K562 (cell line): Measurements from ENCODE around the gene HS3ST3A1. TPM values are rescaled to one million over a fixed set of nuclear protein-coding genes. Genes with fewer than 3 reads are reported as not detected.

Experiments
- CBFA2T2 ChIP-seq: fragments of 450-650 bp; conservative IDR thresholded peaks from 2 replicates; pipeline ENCODE4 v1.6.1; 2017; ENCODE audit warnings: mild to moderate bottlenecking
- CC2D1A ChIP-seq: fragments of 450-650 bp; IDR thresholded peaks from 2 replicates; pipeline ENCODE4 v1.6.1; 2017; ENCODE audit warnings: mild to moderate bottlenecking
- CHD1 ChIP-seq: fragments of 200-600 bp; sonication (generic); IDR thresholded peaks from one replicate; pipeline ENCODE4 v1.6.1; 2012; ENCODE audit warnings: mild to moderate bottlenecking, moderate library complexity, low read length, inconsistent platforms
- ELF1 ChIP-seq: fragments of 200-800 bp; sonication (Bioruptor generic); IDR thresholded peaks from 2 replicates; pipeline ENCODE4 v1.6.1; 2016; ENCODE audit warnings: missing genetic modification characterization, missing compliant biosample characterization
- KHSRP ChIP-seq: fragments of 450-650 bp; IDR thresholded peaks from 2 replicates; pipeline ENCODE4 v1.6.1; 2017
- MGA ChIP-seq: fragments of 450-650 bp; IDR thresholded peaks from 2 replicates; pipeline ENCODE4 v1.6.1; 2016; ENCODE audit warnings: mild to moderate bottlenecking, moderate library complexity
- ZNF75A ChIP-seq: fragments of 450-650 bp; formaldehyde crosslinking; IDR thresholded peaks from 2 replicates; pipeline ENCODE4 v1.4.0; 2020; ENCODE audit warnings: mild to moderate bottlenecking
- polyA plus RNA-seq, 8 experiments: library from polyadenylated mRNA; depleted of rRNA in 4 of 8; stranded (reverse) in 5 of 8; unstranded in 3 of 8; fragments of >200 nt; fragmentation: Nextera tagmentation in 2 of 8; fragmentation: Illumina TruSeq in 1 of 8; extraction: Ambion mirVana in 2 of 8; extraction: Trizol in 1 of 8; gene quantifications; 2 replicates each; pipeline versions ENCODE4 v1.2.1 to v1.2.3, GENCODE V29; 2011 to 2014; ENCODE audit warnings: inconsistent platforms in 1 of 8, missing spikeins in 1 of 8
- total RNA-seq, 7 experiments: library from RNA; depleted of rRNA in 6 of 7; stranded (reverse); fragments of >200 nt in 6 of 7; fragmentation: Illumina TruSeq in 2 of 7; extraction: Trizol in 2 of 7; gene quantifications; 2 replicates each; pipeline versions ENCODE4 v1.2.1 to v1.2.3, GENCODE V29; 2011 to 2021; ENCODE audit warnings: low replicate concordance in 1 of 7

HS3ST3A1 gene
- total and polyA plus RNA-seq, 9 of the 15 experiments (the other 6 are each of a cell fraction or from before 2014, with no cell fraction given), result 0.25 to 14.8 (median 2.3) TPM

GRCh38 chr17:13562271-13562800, 39.4 kb downstream of the HS3ST3A1 start (continued):
- no peak for TF ChIP-seq ZNF75A (CRISPR knock-in tag)
- TF ChIP-seq CBFA2T2, result no peak
- TF ChIP-seq KHSRP, result no peak
- TF ChIP-seq ELF1, result no peak
- 0 out of 2 replicates have a peak, but pooled peaks have one; percentile 19 for TF ChIP-seq MGA
- no peak for TF ChIP-seq CHD1
- no peak for TF ChIP-seq CC2D1A
